ENCODE data around the gene TSSC4. TPM values are rescaled to one million over a fixed set of nuclear protein-coding genes. Genes with fewer than 3 reads are reported as not detected.

The TSSC4 gene
- total and polyA plus RNA-seq, 4 donors, result 16.4 to 50.9 (median 45.8) TPM

DNA sequence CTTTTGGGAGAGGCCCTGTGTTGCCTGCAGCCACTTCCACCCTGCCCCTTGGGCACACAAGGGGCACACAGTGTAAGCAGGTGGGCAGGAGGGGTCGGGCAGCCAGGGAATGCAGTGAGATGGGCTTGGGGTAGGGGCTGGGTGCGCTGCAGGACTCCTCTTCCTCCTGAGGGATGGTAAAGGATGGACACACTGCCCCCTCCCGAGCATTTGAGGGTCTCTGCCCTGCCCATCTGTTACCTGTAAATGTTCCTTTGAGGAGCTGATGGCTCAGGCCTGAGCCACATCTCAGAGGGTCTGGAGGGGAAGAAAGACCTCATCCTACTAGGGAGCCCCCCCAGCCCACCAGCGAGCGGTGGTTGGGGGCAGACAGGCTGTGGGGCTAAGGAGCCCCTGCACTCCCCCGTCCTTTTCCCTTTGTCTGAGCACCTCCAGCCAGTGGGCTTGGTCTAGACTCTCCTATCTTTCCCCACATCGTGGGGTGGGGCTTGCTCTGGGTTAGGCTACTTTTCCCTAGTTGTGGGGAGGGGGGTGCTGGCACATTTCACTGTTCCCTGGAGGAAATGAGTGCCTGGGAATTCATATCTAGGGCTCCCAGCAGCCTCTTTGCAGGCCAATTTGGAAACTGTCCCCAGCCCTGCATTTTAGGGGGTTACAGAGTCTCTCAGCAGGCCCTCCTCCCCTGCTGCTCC is 1.7 kb upstream of the TSSC4 start:
- no peak for DNase-seq (ENCODE audit: low read depth in 4 of 6, low spot score in 6 of 6)
- H3K36me3 ChIP-seq (ENCODE audit: control insufficient read depth, insufficient read depth, low read length), result peaks cover 76% of the 10 kb centered on the region
- H3K4me1 ChIP-seq (ENCODE audit: control insufficient read depth, insufficient read depth, low read length), result peaks cover 30% of the 10 kb centered on the region
- 63% methylated on average over 2 of the region's 7 CpGs for WGBS (ENCODE audit: insufficient coverage)
- no peak overlapping the region for H3K4me3 ChIP-seq (ENCODE audit: low read depth, low read length)
- no peaks in the 10 kb centered on the region for H3K27me3 ChIP-seq (ENCODE audit: control insufficient read depth, insufficient read depth, low read length)
- H3K9me3 ChIP-seq (ENCODE audit: control insufficient read depth, insufficient read depth, low read length), result no peaks in the 10 kb centered on the region
- peak overlapping the region; percentile 100 for H3K27ac ChIP-seq (ENCODE audit: low read depth, low read length)

DNA sequence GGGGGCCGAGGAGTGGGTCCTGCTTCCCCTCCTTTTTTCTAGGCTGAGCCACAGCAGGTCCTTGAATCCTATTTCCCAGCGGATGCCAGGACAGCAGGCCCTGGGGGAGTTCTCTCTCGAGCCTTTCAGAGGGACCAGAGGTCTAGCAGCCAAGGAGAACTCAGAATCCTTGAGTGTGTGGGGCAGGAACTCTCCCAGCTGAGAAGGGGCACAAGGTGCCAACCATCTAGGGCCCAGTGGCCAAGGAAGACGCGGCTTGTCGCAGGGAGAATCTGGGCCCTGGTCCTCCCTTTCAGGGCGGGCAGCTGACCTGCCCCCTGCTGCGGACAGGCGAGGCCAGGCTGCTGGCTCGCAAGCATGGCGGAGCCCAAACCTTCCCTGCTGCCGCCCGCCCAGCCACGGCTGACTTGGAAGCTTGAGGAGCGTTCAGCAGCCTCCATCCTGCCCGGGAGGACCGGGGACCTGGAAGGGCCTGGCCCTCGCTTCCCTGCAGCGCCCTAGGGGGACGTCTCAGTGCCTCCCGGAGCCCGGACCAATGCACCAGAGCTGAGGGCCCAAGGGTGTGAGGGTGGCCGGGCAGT is 972 bp upstream of the TSSC4 start:
- no peak for DNase-seq (ENCODE audit: low read depth in 4 of 6, low spot score in 6 of 6)
- H3K27ac ChIP-seq (ENCODE audit: low read depth, low read length), result peak overlapping the region; percentile 100
- peaks cover 30% of the 10 kb centered on the region for H3K4me1 ChIP-seq (ENCODE audit: control insufficient read depth, insufficient read depth, low read length)
- H3K4me3 ChIP-seq (ENCODE audit: low read depth, low read length), result peak overlapping the region; percentile 85
- H3K27me3 ChIP-seq (ENCODE audit: control insufficient read depth, insufficient read depth, low read length), result no peaks in the 10 kb centered on the region
- no peaks in the 10 kb centered on the region for H3K9me3 ChIP-seq (ENCODE audit: control insufficient read depth, insufficient read depth, low read length)
- H3K36me3 ChIP-seq (ENCODE audit: control insufficient read depth, insufficient read depth, low read length), result peaks cover 76% of the 10 kb centered on the region
- WGBS (ENCODE audit: insufficient coverage), result 7% methylated on average over 23 of the region's 23 CpGs

GRCh38 chr11:2400762-2401435 is 349 bp downstream of the TSSC4 start:
- Histone ChIP-seq H3K4me3 (ENCODE audit: low read depth, low read length) (peak overlapping the region; percentile 95), H3K9me3 (ENCODE audit: control insufficient read depth, insufficient read depth, low read length) (no peaks in the 10 kb centered on the region), H3K27ac (ENCODE audit: low read depth, low read length) (peak overlapping the region; percentile 85), H3K36me3 (ENCODE audit: control insufficient read depth, insufficient read depth, low read length) (peaks cover 76% of the 10 kb centered on the region), H3K4me1 (ENCODE audit: control insufficient read depth, insufficient read depth, low read length) (peaks cover 30% of the 10 kb centered on the region), H3K27me3 (ENCODE audit: control insufficient read depth, insufficient read depth, low read length) (no peaks in the 10 kb centered on the region)
- under 1% methylated on average over 54 of the region's 55 CpGs for WGBS (ENCODE audit: insufficient coverage)
- no peak for DNase-seq (ENCODE audit: low read depth in 4 of 6, low spot score in 6 of 6)

- peaks cover 30% of the 10 kb centered on the region for H3K4me1 ChIP-seq (ENCODE audit: control insufficient read depth, insufficient read depth, low read length)
- H3K9me3 ChIP-seq (ENCODE audit: control insufficient read depth, insufficient read depth, low read length), result no peaks in the 10 kb centered on the region
- H3K27ac ChIP-seq (ENCODE audit: low read depth, low read length), result peak overlapping the region; percentile 85
- peak overlapping the region; percentile 95 for H3K4me3 ChIP-seq (ENCODE audit: low read depth, low read length)
- no peak for DNase-seq (ENCODE audit: low read depth in 4 of 6, low spot score in 6 of 6)
- H3K27me3 ChIP-seq (ENCODE audit: control insufficient read depth, insufficient read depth, low read length), result no peaks in the 10 kb centered on the region
- peaks cover 76% of the 10 kb centered on the region for H3K36me3 ChIP-seq (ENCODE audit: control insufficient read depth, insufficient read depth, low read length)
- 61% methylated on average over 9 of the region's 12 CpGs for WGBS (ENCODE audit: insufficient coverage)
Observed at GRCh38 chr11:2401436-2401984, 960 bp downstream of the TSSC4 start.

DNA sequence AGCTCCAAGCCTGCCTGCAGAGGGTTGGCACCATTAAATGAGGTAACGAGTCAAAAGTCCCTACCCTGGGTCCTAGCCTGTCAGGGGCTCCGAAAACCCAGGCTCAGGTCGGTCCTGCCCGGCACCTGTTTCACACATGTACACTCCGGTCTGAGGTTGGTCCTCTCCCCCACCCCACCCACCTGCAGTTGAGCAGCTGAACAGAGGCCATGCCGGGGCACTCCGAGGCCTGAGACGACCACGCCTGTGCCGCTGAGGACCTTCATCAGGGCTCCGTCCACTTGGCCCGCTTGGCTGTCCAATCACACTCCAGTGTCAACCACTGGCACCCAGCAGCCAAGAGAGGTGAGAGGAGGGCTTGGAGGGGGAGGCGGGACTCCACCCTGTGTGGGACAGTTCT is 1.6 kb downstream of the TSSC4 start:
- no peak for DNase-seq (ENCODE audit: low read depth in 4 of 6, low spot score in 6 of 6)

GRCh38 chr11:2402890-2403645 is 2.5 kb downstream of the TSSC4 start:
- peaks cover 34% of the 10 kb centered on the region for H3K4me1 ChIP-seq (ENCODE audit: control insufficient read depth, insufficient read depth, low read length)
- no peak overlapping the region for H3K4me3 ChIP-seq (ENCODE audit: low read depth, low read length)
- DNase-seq (ENCODE audit: low read depth in 4 of 6, low spot score in 6 of 6), result no peak
- WGBS (ENCODE audit: insufficient coverage), result 95% methylated on average over 29 of the region's 31 CpGs
- H3K27ac ChIP-seq (ENCODE audit: low read depth, low read length), result no peak overlapping the region
- no peaks in the 10 kb centered on the region for H3K27me3 ChIP-seq (ENCODE audit: control insufficient read depth, insufficient read depth, low read length)
- no peaks in the 10 kb centered on the region for H3K9me3 ChIP-seq (ENCODE audit: control insufficient read depth, insufficient read depth, low read length)
- peaks cover 71% of the 10 kb centered on the region for H3K36me3 ChIP-seq (ENCODE audit: control insufficient read depth, insufficient read depth, low read length)

More for the DNA sequence above, 1.6 kb downstream of the TSSC4 start:
- Histone ChIP-seq H3K9me3 (ENCODE audit: control insufficient read depth, insufficient read depth, low read length) (no peaks in the 10 kb centered on the region), H3K4me3 (ENCODE audit: low read depth, low read length) (no peak overlapping the region), H3K36me3 (ENCODE audit: control insufficient read depth, insufficient read depth, low read length) (peaks cover 73% of the 10 kb centered on the region), H3K27me3 (ENCODE audit: control insufficient read depth, insufficient read depth, low read length) (no peaks in the 10 kb centered on the region), H3K27ac (ENCODE audit: low read depth, low read length) (no peak overlapping the region), H3K4me1 (ENCODE audit: control insufficient read depth, insufficient read depth, low read length) (peaks cover 30% of the 10 kb centered on the region)
- 96% methylated on average over 12 of the region's 13 CpGs for WGBS (ENCODE audit: insufficient coverage)

GRCh38 chr11:2404735-2405196 is 4.2 kb downstream of the TSSC4 start:
- Histone ChIP-seq H3K4me3 (ENCODE audit: low read depth, low read length) (no peak overlapping the region), H3K27me3 (ENCODE audit: control insufficient read depth, insufficient read depth, low read length) (peaks cover 10% of the 10 kb centered on the region), H3K36me3 (ENCODE audit: control insufficient read depth, insufficient read depth, low read length) (peaks cover 58% of the 10 kb centered on the region), H3K27ac (ENCODE audit: low read depth, low read length) (no peak overlapping the region), H3K9me3 (ENCODE audit: control insufficient read depth, insufficient read depth, low read length) (no peaks in the 10 kb centered on the region), H3K4me1 (ENCODE audit: control insufficient read depth, insufficient read depth, low read length) (peaks cover 39% of the 10 kb centered on the region)
- no peak for DNase-seq (ENCODE audit: low read depth in 4 of 6, low spot score in 6 of 6)
- WGBS (ENCODE audit: insufficient coverage), result 77% methylated on average over 12 of the region's 12 CpGs

- Histone ChIP-seq H3K4me1 (ENCODE audit: control insufficient read depth, insufficient read depth, low read length) (peaks cover 42% of the 10 kb centered on the region), H3K4me3 (ENCODE audit: low read depth, low read length) (no peak overlapping the region), H3K9me3 (ENCODE audit: control insufficient read depth, insufficient read depth, low read length) (no peaks in the 10 kb centered on the region), H3K27me3 (ENCODE audit: control insufficient read depth, insufficient read depth, low read length) (peaks cover 12% of the 10 kb centered on the region), H3K36me3 (ENCODE audit: control insufficient read depth, insufficient read depth, low read length) (peaks cover 52% of the 10 kb centered on the region), H3K27ac (ENCODE audit: low read depth, low read length) (no peak overlapping the region)
- WGBS (ENCODE audit: insufficient coverage), result 88% methylated on average over 14 of the region's 14 CpGs
- no peak for DNase-seq (ENCODE audit: low read depth in 4 of 6, low spot score in 6 of 6)
Observed at GRCh38 chr11:2406451-2406850, 5.9 kb downstream of the TSSC4 start.

DNA sequence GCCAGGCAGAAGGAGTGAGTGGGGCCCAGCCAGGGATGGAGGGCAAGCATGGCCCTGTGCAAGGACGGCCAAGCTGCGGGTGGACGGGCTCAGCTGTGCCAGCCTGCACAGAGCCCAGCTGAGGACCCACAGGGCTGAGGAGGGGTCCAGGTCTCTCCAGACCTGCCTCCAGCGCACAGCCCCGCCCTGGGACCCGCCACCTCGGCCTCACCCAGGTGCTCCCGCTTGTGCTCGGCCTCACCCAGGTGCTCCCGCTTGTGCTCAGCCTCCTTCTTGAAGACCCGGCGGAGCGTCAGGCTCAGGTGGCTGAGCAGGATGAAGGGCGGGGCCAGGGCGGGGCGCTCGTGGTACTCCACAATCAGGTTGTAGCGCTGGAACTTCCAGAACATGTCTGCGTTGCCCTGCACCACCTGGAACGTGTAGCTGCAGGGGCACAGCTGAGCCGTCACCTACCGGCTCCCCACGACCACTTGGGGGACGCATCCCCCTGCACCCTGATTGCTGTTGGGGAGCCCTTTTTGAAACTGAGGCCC is 6.4 kb downstream of the TSSC4 start:
- 92% methylated on average over 24 of the region's 24 CpGs for WGBS (ENCODE audit: insufficient coverage)
- no peak overlapping the region for H3K27ac ChIP-seq (ENCODE audit: low read depth, low read length)
- H3K9me3 ChIP-seq (ENCODE audit: control insufficient read depth, insufficient read depth, low read length), result no peaks in the 10 kb centered on the region

More for the DNA sequence above, 6.4 kb downstream of the TSSC4 start:
- Histone ChIP-seq H3K4me3 (ENCODE audit: low read depth, low read length) (no peak overlapping the region), H3K27me3 (ENCODE audit: control insufficient read depth, insufficient read depth, low read length) (peaks cover 12% of the 10 kb centered on the region), H3K36me3 (ENCODE audit: control insufficient read depth, insufficient read depth, low read length) (peaks cover 49% of the 10 kb centered on the region), H3K4me1 (ENCODE audit: control insufficient read depth, insufficient read depth, low read length) (peaks cover 37% of the 10 kb centered on the region)
- no peak for DNase-seq (ENCODE audit: low read depth in 4 of 6, low spot score in 6 of 6)

Data from spinal cord (tissue), 10 donors.